ENCODE results near the gene TMEM121. TPM values are rescaled to one million over a fixed set of nuclear protein-coding genes. Genes with fewer than 3 reads are reported as not detected.
A peak's percentile ranks its signal among the peaks of the same experiment; 100 is the strongest.

Gene TMEM121
- total RNA-seq, 1 donor from 2014 or later = 5.5 TPM

DNA sequence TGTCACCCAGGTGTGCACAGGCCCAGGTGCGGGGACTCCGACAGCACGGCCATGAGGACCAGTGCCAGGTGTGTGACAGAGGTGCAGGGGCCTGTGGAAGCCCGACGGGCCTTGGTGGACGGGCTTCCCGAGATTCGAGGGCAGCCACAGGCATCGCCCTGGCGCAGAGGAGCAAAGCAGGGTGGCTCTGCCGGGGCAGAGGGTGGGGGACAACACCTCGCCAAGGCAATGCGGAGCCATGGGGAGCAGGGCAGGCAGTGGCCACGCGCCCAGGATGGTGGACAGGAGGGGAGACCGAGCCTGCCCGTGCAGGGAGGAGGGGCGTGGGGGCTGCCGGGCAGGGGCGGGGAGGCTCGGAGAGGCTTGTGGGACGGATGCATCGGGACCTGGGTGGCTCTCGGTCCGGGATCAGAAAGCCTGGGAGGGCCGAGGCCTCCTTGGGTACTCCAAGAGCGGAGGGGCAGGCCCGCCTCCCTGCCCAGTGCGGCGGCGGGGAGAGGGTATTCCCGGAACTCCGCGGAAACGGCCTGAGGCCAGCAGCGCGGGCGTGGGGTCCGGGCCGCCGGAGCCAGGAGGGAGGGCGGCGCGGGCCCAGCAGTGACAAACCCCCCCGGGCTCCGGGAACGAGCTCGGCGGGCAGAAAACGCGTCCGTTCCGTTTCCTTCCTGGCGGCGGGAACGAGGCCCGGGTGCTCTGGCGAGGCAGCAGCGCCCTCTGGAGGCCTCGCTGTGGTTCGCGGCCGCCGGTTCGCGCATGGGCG, 1.6 kb downstream of the TMEM121 start:
- TF ChIP-seq CTCF (conservative IDR thresholded peaks at IDR 0.05) = peak; percentile 92
- Mint-ChIP-seq H3K27me3 (peaks cover 23% of the 10 kb centered on the region), H3K27ac (no peak overlapping the region), H3K4me3 (peak overlapping the region; percentile 72), H3K9me3 (no peaks in the 10 kb centered on the region), H3K36me3 (no peaks in the 10 kb centered on the region), H3K4me1 (ENCODE audit: unreplicated experiment) (no peaks in the 10 kb centered on the region)
- DNase-seq (ENCODE audit: extremely low spot score, unreplicated experiment) = peak; percentile 88

DNA sequence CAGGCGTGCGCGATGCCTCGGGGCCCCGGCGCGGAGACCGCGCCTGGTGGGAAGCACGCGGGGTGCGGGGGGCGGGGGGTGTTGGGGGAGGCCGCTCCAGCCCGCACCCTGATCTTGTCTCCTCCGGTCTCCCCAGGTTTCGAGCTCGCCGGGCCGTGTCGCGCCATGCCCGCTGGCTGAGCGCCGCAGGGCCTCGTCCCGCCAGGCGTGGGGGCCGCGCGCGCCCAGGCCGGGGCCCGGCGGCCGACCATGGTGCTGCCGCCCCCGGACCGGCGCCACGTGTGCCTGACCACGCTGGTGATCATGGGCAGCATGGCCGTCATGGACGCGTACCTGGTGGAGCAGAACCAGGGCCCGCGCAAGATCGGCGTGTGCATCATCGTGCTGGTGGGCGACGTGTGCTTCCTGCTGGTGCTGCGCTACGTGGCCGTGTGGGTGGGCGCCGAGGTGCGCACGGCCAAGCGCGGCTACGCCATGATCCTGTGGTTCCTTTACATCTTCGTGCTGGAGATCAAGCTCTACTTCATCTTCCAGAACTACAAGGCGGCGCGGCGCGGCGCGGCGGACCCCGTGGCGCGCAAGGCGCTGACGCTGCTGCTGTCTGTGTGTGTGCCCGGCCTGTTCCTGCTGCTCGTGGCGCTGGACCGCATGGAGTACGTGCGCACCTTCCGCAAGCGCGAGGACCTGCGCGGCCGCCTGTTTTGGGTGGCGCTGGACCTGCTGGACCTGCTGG, 2.4 kb downstream of the TMEM121 start:
- peak; percentile 47 for TF ChIP-seq CTCF (conservative IDR thresholded peaks at IDR 0.05)
- H3K27me3 Mint-ChIP-seq = peaks cover 18% of the 10 kb centered on the region
- peak overlapping the region; percentile 63 for H3K4me3 Mint-ChIP-seq

GRCh38 chr14:105529319-105529568, 2.9 kb downstream of the TMEM121 start:
- Mint-ChIP-seq H3K27ac (no peak overlapping the region), H3K4me1 (ENCODE audit: unreplicated experiment) (no peaks in the 10 kb centered on the region), H3K36me3 (no peaks in the 10 kb centered on the region), H3K9me3 (no peaks in the 10 kb centered on the region), H3K4me3 (no peak overlapping the region), H3K27me3 (peaks cover 20% of the 10 kb centered on the region)
- no peak for DNase-seq (ENCODE audit: extremely low spot score, unreplicated experiment)
- TF ChIP-seq CTCF (conservative IDR thresholded peaks at IDR 0.05) = no peak

More for the DNA sequence above, 2.4 kb downstream of the TMEM121 start:
- H3K36me3 Mint-ChIP-seq = no peaks in the 10 kb centered on the region
- no peak overlapping the region for H3K27ac Mint-ChIP-seq
- no peaks in the 10 kb centered on the region for H3K9me3 Mint-ChIP-seq
- H3K4me1 Mint-ChIP-seq (ENCODE audit: unreplicated experiment) = no peaks in the 10 kb centered on the region
- no peak for DNase-seq (ENCODE audit: extremely low spot score, unreplicated experiment)

DNA sequence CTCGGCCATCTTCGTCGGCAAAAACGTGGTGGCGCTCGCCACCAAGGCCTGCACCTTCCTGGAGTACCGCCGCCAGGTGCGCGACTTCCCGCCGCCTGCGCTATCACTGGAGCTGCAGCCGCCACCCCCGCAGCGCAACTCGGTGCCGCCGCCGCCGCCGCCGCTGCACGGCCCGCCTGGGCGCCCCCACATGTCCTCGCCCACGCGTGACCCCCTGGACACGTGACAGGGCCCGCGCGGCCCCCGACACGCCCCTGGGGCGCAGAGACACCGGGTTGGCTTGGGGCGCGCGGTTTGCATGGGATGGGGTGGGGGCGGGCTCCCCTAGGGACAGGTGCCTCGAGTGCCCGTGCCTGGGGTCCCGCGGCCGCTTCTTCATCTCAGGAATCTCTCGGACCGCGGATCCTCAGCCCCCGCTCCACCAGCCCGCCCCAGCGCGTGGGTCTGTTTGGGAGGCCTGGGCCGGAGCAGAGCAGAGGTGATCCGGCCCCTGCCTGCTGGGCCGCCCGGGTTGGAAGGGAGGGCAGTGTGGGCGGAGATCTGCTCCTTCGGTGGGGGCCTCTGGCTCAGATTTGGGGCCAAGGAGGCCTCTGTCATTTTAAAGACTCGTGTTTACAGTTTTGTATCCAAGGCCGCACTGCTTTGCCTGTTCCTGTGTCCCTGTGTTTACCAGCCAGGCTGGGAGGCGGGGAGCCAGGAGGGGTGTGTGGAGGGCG, 3.3 kb downstream of the TMEM121 start:
- no peak for TF ChIP-seq CTCF (conservative IDR thresholded peaks at IDR 0.05)
- Mint-ChIP-seq H3K4me1 (ENCODE audit: unreplicated experiment) (no peaks in the 10 kb centered on the region), H3K4me3 (no peak overlapping the region), H3K27me3 (peaks cover 16% of the 10 kb centered on the region), H3K36me3 (no peaks in the 10 kb centered on the region), H3K27ac (no peak overlapping the region), H3K9me3 (no peaks in the 10 kb centered on the region)
- DNase-seq (ENCODE audit: extremely low spot score, unreplicated experiment) = no peak

GRCh38 chr14:105530285-105531087, 4.1 kb downstream of the TMEM121 start:
- TF ChIP-seq CTCF (conservative IDR thresholded peaks at IDR 0.05) = no peak
- no peak overlapping the region for H3K4me3 Mint-ChIP-seq
- no peak overlapping the region for H3K27ac Mint-ChIP-seq
- no peaks in the 10 kb centered on the region for H3K36me3 Mint-ChIP-seq
- H3K9me3 Mint-ChIP-seq = no peaks in the 10 kb centered on the region
- H3K27me3 Mint-ChIP-seq = peaks cover 12% of the 10 kb centered on the region
- DNase-seq (ENCODE audit: extremely low spot score, unreplicated experiment) = no peak
- no peaks in the 10 kb centered on the region for H3K4me1 Mint-ChIP-seq (ENCODE audit: unreplicated experiment)

Data from type B pancreatic cell (in vitro differentiated cells).